Astrocyte (in vitro differentiated cells and primary cell): ENCODE results near the gene IGF2BP3.

Experiments used
- EZH2 ChIP-seq: IDR thresholded peaks from 2 replicates; pipeline ENCODE4 v1.6.1; 2012; ENCODE audit warnings: mild to moderate bottlenecking, low read length, inconsistent platforms; ENCODE audit not compliant: insufficient read depth
- TF ChIP-seq, protein P1 (sequence below): IDR thresholded peaks from 2 replicates; pipeline ENCODE4 v1.5.1; 2011; ENCODE audit warnings: low read depth, mild to moderate bottlenecking, inconsistent platforms, low read length, moderate library complexity; ENCODE audit not compliant: insufficient read depth

DNA sequence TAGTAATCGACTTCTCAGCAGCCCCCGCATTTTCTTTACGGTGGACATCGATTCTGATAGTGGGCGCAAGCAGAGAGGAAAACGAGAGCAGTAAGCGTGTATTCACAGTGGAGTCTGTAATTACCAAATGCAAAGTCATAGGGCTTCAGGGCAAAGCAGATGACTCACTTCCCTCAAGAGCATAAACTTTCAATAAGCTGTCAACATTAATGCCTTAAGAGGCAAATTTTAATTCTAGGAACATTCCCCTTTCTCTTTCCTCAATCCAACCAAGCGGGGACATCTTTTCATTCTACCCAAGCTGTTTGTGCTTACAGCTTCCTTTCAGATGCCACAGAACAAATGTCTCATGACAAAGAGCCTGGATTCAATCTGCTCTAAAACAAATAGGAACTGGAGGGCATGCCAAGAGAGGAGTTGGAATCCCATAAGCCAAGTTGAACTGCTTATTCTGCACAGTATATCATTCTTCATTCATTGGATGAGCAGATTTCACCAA lies 122.6 kb downstream of the IGF2BP3 start:
- TF ChIP-seq, protein P1, sequence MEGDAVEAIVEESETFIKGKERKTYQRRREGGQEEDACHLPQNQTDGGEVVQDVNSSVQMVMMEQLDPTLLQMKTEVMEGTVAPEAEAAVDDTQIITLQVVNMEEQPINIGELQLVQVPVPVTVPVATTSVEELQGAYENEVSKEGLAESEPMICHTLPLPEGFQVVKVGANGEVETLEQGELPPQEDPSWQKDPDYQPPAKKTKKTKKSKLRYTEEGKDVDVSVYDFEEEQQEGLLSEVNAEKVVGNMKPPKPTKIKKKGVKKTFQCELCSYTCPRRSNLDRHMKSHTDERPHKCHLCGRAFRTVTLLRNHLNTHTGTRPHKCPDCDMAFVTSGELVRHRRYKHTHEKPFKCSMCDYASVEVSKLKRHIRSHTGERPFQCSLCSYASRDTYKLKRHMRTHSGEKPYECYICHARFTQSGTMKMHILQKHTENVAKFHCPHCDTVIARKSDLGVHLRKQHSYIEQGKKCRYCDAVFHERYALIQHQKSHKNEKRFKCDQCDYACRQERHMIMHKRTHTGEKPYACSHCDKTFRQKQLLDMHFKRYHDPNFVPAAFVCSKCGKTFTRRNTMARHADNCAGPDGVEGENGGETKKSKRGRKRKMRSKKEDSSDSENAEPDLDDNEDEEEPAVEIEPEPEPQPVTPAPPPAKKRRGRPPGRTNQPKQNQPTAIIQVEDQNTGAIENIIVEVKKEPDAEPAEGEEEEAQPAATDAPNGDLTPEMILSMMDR, result no peak
- TF ChIP-seq EZH2, result no peak
